NCI-H82 treated with DMSO at 0.1 percent for 48 hours (cell line): ENCODE data around the gene CACNA2D2.
A peak's percentile ranks its signal among the peaks of the same experiment; 100 is the strongest.

Experiments used
- DNase-seq: peaks from one replicate; lab custom pipeline; 2025; ENCODE audit not compliant: unreplicated experiment; lab: John Stamatoyannopoulos, UW

Gene CACNA2D2

DNA sequence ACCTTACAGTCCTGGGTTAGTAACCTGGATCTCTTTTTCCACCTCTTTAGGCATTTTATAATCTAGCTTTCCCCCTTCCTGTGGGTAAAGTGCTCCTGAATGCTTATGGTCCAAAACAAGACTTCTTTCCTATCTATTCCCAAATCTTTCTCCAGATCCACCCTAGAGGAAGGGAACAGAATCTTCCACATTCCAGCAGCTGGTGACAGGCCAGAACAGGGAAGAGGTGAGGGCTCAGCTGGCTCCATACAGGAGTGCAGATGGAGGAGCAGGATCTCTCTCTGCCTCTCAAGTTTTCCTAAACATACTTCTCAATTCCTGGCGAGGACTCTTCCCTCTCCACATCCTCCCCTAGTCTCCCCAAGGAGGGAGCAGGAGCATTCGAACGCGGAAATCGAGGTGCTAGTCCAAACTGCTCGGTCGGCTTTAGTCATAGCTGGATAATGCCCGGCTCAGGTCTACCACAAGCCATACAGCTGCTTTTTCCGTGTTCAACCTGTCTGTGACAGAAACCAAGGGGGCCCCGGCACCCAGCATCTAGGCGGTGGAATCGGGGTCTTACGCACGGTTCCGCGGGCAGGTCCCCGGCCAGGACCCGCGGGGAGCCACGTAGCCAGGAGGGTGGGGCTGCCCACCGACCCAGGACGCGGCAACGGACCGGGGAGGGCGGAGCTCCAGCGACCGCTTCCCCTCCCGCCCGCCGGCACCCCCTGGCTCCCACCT is 166.8 kb downstream of the CACNA2D2 start:
- DNase-seq, result no peak

GRCh38 chr3:50334339-50335075 is 168.9 kb downstream of the CACNA2D2 start:
- DNase-seq, result no peak

- no peak for DNase-seq
Observed at GRCh38 chr3:50333744-50334328, 169.6 kb downstream of the CACNA2D2 start.

GRCh38 chr3:50331364-50331907 is 172.0 kb downstream of the CACNA2D2 start:
- DNase-seq, result no peak

GRCh38 chr3:50330330-50330729 is 173.1 kb downstream of the CACNA2D2 start:
- no peak for DNase-seq

DNA sequence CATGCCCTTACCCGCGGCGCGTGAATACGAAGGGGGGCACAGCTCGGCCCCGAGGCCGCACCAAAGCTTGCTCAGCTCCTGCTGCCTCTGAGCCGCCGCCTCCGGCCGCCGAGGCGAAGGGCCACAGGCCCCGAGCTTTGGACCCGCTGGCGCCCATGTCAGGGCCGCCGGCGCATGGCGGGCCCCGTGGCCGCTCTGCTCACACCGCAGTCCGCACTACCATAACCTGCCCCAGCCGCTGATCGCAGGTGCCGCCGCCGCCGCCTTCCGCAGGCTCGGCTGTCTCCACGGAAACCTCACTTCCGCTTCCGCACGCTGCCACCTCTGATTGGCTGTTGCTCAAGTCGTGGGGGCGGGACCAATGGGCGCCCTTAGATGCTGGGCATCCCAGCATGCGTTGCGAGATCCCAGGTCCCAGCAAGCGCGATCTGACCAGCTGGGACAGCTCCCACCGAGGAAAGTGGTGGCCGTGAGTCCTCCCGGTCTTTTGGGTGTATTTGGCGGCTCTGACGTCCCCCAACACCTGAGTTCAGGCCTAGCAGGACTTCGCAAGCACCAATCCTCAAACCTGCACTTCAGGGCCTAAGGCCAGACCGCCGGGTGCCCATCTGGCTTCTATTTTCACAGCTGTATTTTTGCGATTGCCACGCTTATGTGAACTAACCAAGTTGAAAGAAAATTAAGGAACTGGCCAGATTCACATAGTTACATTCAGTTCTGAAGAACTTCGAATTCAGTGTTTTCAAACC is 175.3 kb downstream of the CACNA2D2 start, which contains the start of gene TUSC2:
Gene TUSC2, minus strand, starts transcription at position 281 of the 749 bp plus-strand sequence. Its CDS starts 124 bp downstream, at position 157.
- peak; percentile 76 for DNase-seq

DNA sequence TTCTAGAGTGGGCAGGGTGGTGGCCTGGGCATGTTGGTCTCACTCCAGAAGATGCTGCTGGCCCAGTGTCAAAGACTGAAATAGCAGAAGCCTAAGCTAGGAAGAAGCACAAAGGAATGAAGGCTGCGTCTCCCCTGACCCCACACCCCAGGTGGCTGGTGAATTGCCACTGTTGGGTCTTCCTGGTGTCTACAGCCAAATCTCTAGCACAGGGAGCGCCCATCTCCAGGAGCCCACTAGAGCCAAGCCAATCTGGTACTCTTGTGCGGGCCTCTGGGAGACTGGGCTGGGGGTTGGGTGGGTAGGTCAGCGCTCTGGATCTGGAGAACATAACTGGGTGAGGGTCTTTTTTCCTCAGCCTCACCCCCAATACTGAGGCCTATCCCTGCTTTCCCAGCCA is 176.3 kb downstream of the CACNA2D2 start:
- no peak for DNase-seq

- DNase-seq, result no peak
Observed at GRCh38 chr3:50326182-50326541, 177.3 kb downstream of the CACNA2D2 start.

DNA sequence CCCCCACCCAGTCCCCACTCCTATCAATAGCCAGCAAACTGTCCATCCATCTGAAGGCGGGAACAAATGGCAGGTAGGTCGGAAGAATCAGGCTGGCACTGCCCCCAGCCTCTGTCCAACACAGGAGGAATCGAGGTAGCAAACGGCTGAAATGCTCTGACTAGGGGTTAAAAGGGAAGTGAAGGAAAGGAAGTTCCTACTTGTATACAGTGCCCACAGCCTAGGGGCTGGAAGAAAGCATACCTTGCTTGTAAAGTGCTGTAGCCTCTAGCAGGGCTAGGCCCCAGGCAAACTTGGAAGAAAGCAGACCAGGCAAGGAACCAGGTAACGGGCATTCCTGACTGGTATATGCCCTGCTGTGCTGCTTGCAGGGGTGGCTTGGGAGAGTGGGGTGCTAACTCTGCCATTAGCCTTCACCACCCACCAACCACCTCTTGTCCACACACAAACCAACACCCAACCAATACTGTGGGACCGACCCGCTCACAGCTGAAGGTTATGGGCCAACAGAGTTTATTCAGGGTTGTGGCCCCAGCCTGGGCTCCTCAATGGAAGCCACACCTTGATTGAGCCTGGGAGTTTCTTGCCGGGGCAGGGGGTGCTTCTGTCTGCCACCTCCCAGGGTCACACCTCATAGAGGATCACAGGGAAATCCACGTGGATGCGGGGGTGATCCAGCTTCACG is 177.8 kb downstream of the CACNA2D2 start:
- DNase-seq, result no peak

DNA sequence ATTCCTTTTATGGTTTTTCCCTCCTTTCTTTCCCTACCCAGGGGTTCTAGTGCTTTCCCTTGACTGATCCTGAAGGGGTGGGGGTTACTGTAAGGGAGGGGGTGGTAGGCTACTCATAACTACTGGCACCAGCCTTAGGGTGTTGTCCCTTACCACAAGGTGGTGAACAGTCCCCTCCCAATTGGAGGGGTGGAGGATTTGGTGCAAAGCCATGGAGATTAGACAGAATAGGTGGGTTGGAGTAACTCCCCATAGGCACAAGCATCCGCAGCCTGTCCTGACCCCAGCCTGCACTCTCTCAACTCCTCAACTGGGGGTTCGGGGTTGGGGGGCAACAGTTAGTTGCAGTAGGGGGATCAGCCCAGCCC is 178.3 kb downstream of the CACNA2D2 start:
- DNase-seq, result no peak

- peak; percentile 13 for DNase-seq
Observed at GRCh38 chr3:50324351-50325112, 178.9 kb downstream of the CACNA2D2 start.

- no peak for DNase-seq
Observed at GRCh38 chr3:50323614-50324199, 179.7 kb downstream of the CACNA2D2 start.

GRCh38 chr3:50323092-50323600 is 180.3 kb downstream of the CACNA2D2 start:
- no peak for DNase-seq

- no peak for DNase-seq
Observed at GRCh38 chr3:50322386-50323091, 180.9 kb downstream of the CACNA2D2 start, which contains the start of gene HYAL2. Gene HYAL2 (minus strand): TSS chr3:50322745. CDS start chr3:50320489, 2,256 bp downstream.

DNA sequence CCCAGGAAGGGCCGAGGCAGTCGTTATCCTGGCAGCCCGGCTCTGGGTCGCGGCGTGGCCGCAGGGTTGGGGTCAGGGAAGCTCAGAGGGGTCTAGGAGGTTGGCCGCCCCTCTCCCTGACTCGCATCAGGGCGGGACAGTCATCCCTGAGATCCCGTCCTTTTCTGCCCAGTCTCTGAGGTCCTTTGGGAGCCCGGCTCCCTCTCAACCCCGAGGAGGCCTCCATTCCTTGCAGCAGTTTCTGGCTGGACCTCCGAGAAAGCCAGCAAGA is 181.4 kb downstream of the CACNA2D2 start:
- no peak for DNase-seq

GRCh38 chr3:50321336-50322114 is 181.9 kb downstream of the CACNA2D2 start:
- peak; percentile 67 for DNase-seq

DNA sequence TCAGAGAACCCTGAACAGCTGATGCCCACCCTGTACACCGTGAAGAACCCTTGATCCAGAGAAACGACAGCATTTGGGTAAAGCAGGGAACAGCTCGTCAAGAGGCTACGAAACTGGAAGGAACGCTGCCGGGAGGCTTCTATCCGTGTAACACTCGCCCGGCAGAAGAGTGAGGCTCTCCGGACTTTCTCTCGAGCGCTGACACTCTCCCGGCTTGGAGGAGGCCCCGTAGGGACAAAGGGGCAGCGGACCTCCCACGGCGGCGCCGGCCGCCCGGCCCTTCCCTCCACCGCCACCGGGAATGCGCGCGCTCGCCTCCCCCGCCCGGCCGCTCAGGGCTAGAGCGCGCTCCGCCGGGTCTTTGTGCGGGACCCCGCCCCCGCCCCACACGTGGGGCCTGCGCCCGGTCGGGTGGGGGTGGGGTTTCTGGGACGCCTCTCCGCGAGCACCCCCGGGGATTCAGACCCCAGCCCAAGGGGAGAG is 182.5 kb downstream of the CACNA2D2 start:
- no peak for DNase-seq
